GM19035 (cell line): ENCODE data around the gene GALNT17.
"Not testable (repeated sequence)": the region's sequence is repeated elsewhere in the genome, so short reads cannot be mapped to it uniquely, and the experiment has no call there.

ENCODE experiments used
- ATAC-seq: cut with Tn5 transposase; IDR thresholded peaks from one replicate; pipeline ENCODE4 v1.9.1; 2021; ENCODE audit not compliant: unreplicated experiment

GALNT17 gene

GRCh38 chr7:71229699-71230098 lies 97.8 kb downstream of the GALNT17 start:
- no peak for ATAC-seq

- ATAC-seq, result no peak
These were observed 103.3 kb downstream of the GALNT17 start for GRCh38 chr7:71235253-71235652.

- no peak for ATAC-seq
These were observed 104.5 kb downstream of the GALNT17 start for GRCh38 chr7:71236230-71237105.

- no peak for ATAC-seq
These were observed 106.0 kb downstream of the GALNT17 start for GRCh38 chr7:71237945-71238344.

GRCh38 chr7:71238581-71239295 lies 106.8 kb downstream of the GALNT17 start:
- no peak for ATAC-seq

GRCh38 chr7:71239586-71240268 lies 107.8 kb downstream of the GALNT17 start:
- ATAC-seq, result no peak

- ATAC-seq, result no peak
These were observed 111.9 kb downstream of the GALNT17 start for GRCh38 chr7:71243736-71244410.

GRCh38 chr7:71245038-71245437 lies 113.1 kb downstream of the GALNT17 start:
- ATAC-seq, result no peak

GRCh38 chr7:71251706-71252105 lies 119.8 kb downstream of the GALNT17 start:
- no peak for ATAC-seq

GRCh38 chr7:71254751-71255150 lies 122.8 kb downstream of the GALNT17 start:
- ATAC-seq, result no peak

GRCh38 chr7:71255537-71256178 lies 123.7 kb downstream of the GALNT17 start:
- ATAC-seq, result no peak

GRCh38 chr7:71261066-71261465 lies 129.1 kb downstream of the GALNT17 start:
- no peak for ATAC-seq

- not testable (repeated sequence) for ATAC-seq
These were observed 130.9 kb downstream of the GALNT17 start for GRCh38 chr7:71262834-71263233.

GRCh38 chr7:71264005-71264404 lies 132.1 kb downstream of the GALNT17 start:
- no peak for ATAC-seq

- no peak for ATAC-seq
These were observed 135.0 kb downstream of the GALNT17 start for GRCh38 chr7:71266912-71267311.

- no peak for ATAC-seq
These were observed 136.0 kb downstream of the GALNT17 start for GRCh38 chr7:71267734-71268469.

GRCh38 chr7:71270558-71270957 lies 138.6 kb downstream of the GALNT17 start:
- no peak for ATAC-seq

- no peak for ATAC-seq
These were observed 139.3 kb downstream of the GALNT17 start for GRCh38 chr7:71271203-71271602.

GRCh38 chr7:71272509-71273490 lies 140.9 kb downstream of the GALNT17 start:
- ATAC-seq, result no peak
